Mesendoderm (in vitro differentiated cells): Measurements from ENCODE around the gene FAM110A.
A peak's percentile ranks its signal among the peaks of the same experiment; 100 is the strongest.

Experiments
- DNase-seq: peaks from one replicate; pipeline ENCODE4 v3.0.0; 2013
- H2AK5ac ChIP-seq: 2 replicates; pipeline ENCODE4 v1.6.1; 2013; ENCODE audit warnings: low read length, inconsistent platforms
- H2BK120ac ChIP-seq: 2 replicates; pipeline ENCODE4 v1.6.1; 2013; ENCODE audit warnings: low read depth, mild to moderate bottlenecking, low read length, moderate library complexity, mixed read lengths
- H2BK15ac ChIP-seq: replicated peaks from 2 replicates; pipeline ENCODE4 v1.6.1; 2013; ENCODE audit warnings: low read depth, mild to moderate bottlenecking, moderate library complexity
- H2BK5ac ChIP-seq: 2 replicates; pipeline ENCODE4 v1.6.1; 2013; ENCODE audit warnings: low read length, inconsistent platforms
- H3K18ac ChIP-seq: 2 replicates; pipeline ENCODE4 v1.6.1; 2013; ENCODE audit warnings: mild to moderate bottlenecking, low read length, mixed read lengths
- H3K23ac ChIP-seq: one replicate; pipeline ENCODE4 v1.6.1; 2013; ENCODE audit warnings: low read length
- H3K27ac ChIP-seq: 2 replicates; pipeline ENCODE4 v1.5.1; 2013; ENCODE audit warnings: low read depth, mild to moderate bottlenecking, inconsistent platforms, low read length, moderate library complexity
- H3K27me3 ChIP-seq: 2 replicates; pipeline ENCODE4 v1.6.1; 2013; ENCODE audit warnings: low read length, control low read depth, mild to moderate bottlenecking, inconsistent platforms; ENCODE audit not compliant: insufficient read depth, poor library complexity
- H3K36me3 ChIP-seq: 2 replicates; pipeline ENCODE4 v1.6.1; 2013; ENCODE audit warnings: low read length, inconsistent platforms; ENCODE audit not compliant: control insufficient read depth, insufficient read depth
- H3K4ac ChIP-seq: one replicate; pipeline ENCODE4 v1.6.1; 2013; ENCODE audit warnings: low read depth, mild to moderate bottlenecking, low read length, moderate library complexity
- H3K4me1 ChIP-seq: 2 replicates; pipeline ENCODE4 v1.6.1; 2013; ENCODE audit warnings: low read depth, low read length, inconsistent platforms; ENCODE audit not compliant: control insufficient read depth
- H3K4me2 ChIP-seq: 2 replicates; pipeline ENCODE4 v1.6.1; 2013; ENCODE audit warnings: low read length
- H3K4me3 ChIP-seq: 2 replicates; pipeline ENCODE4 v1.5.1; 2013; ENCODE audit warnings: mild to moderate bottlenecking, low read length
- H3K56ac ChIP-seq: one replicate; pipeline ENCODE4 v1.6.1; 2013; ENCODE audit warnings: low read length
- H3K79me1 ChIP-seq: 2 replicates; pipeline ENCODE4 v1.6.1; 2013; ENCODE audit warnings: low read length, inconsistent platforms
- H3K79me2 ChIP-seq: 2 replicates; pipeline ENCODE4 v1.6.1; 2013; ENCODE audit warnings: mild to moderate bottlenecking, low read length; ENCODE audit not compliant: control insufficient read depth, insufficient read depth
- H3K9ac ChIP-seq: 2 replicates; pipeline ENCODE4 v1.6.1; 2013; ENCODE audit warnings: low read length, inconsistent platforms
- H4K5ac ChIP-seq: one replicate; pipeline ENCODE4 v1.6.1; 2013; ENCODE audit warnings: low read length
- H4K8ac ChIP-seq: one replicate; pipeline ENCODE4 v1.6.1; 2013; ENCODE audit warnings: low read depth, mild to moderate bottlenecking, control low read depth, low read length, moderate library complexity
- WGBS: extraction: QIAGEN DNeasy Blood & Tissue Kit; methylation state at CpG from one replicate; pipeline ENCODE4 v1.1.7; 2013; ENCODE audit warnings: low lambda C conversion rate, missing lambda C conversion rate; ENCODE audit not compliant: insufficient coverage; ENCODE audit errors: extremely low coverage; 5-methylcytosine and 5-hydroxymethylcytosine counted together

Gene FAM110A

DNA sequence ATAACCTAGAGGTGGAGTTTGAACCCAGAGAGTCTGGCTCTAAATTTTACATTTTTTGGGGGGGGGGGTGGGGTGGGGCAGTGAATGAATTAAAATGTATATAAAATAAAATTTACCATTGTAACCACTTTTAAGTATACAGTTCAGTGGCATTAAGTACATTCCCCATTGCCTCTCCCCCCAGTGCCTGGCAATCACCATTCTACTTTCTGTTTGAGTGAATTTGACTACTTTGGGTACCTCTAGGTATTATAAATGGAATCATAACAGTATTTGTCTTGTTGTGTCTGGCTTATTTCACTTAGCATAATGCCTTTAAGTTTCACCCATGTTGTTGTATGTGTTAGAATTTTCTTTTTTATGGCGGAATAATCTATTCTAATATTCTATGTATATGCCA lies 2.7 kb downstream of the FAM110A start:
- H3K79me1 ChIP-seq = no peaks in the 10 kb centered on the region
- H3K18ac ChIP-seq = no peak overlapping the region
- no peak overlapping the region for H2AK5ac ChIP-seq
- no peak overlapping the region for H3K4ac ChIP-seq
- H2BK5ac ChIP-seq = no peak overlapping the region
- H4K8ac ChIP-seq = no peak overlapping the region
- H3K4me2 ChIP-seq = no peak overlapping the region
- peaks cover 2% of the 10 kb centered on the region for H3K4me1 ChIP-seq
- H2BK120ac ChIP-seq = no peak overlapping the region
- no peaks in the 10 kb centered on the region for H3K79me2 ChIP-seq
- H2BK15ac ChIP-seq = no peak overlapping the region
- no peak overlapping the region for H3K23ac ChIP-seq
- no peak overlapping the region for H3K9ac ChIP-seq
- no peak for DNase-seq
- H3K27me3 ChIP-seq = no peaks in the 10 kb centered on the region
- no peak overlapping the region for H3K4me3 ChIP-seq
- no peak overlapping the region for H4K5ac ChIP-seq
- WGBS = no CpG with 5 or more reads among the region's 1 CpG
- H3K36me3 ChIP-seq = no peaks in the 10 kb centered on the region
- H3K27ac ChIP-seq = no peak overlapping the region
- H3K56ac ChIP-seq = no peak overlapping the region

DNA sequence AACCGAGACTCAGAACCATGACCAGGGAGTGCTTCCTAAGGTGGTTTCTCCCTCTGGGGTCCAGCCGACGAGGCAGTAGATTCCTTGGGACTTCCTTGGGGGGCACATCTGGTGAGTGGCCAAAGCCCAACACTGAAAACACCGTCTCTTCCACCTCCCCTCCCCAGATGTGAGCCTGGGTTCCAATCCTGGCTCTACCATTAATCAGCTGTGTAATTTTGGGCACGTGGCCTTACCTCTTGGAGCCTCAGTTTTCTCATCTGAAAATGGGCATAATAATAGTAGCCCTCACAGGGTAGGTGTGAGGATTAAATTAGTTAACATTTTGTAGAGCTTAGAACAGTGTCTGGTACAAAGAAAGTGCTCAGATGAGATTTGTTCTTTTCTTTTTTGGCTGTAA lies 5.5 kb downstream of the FAM110A start:
- DNase-seq = no peak
- Histone ChIP-seq H3K23ac (no peak overlapping the region), H2BK5ac (no peak overlapping the region), H4K5ac (no peak overlapping the region), H3K27ac (no peak overlapping the region), H3K79me2 (no peaks in the 10 kb centered on the region), H4K8ac (no peak overlapping the region), H3K4me3 (no peak overlapping the region), H3K27me3 (no peaks in the 10 kb centered on the region), H3K36me3 (no peaks in the 10 kb centered on the region), H2BK15ac (no peak overlapping the region), H3K9ac (no peak overlapping the region), H3K56ac (no peak overlapping the region), H3K79me1 (no peaks in the 10 kb centered on the region), H3K4me1 (peaks cover 5% of the 10 kb centered on the region), H3K4ac (no peak overlapping the region), H3K18ac (no peak overlapping the region), H2AK5ac (no peak overlapping the region), H2BK120ac (no peak overlapping the region), H3K4me2 (no peak overlapping the region)
- WGBS = no CpG with 5 or more reads among the region's 5 CpGs

DNA sequence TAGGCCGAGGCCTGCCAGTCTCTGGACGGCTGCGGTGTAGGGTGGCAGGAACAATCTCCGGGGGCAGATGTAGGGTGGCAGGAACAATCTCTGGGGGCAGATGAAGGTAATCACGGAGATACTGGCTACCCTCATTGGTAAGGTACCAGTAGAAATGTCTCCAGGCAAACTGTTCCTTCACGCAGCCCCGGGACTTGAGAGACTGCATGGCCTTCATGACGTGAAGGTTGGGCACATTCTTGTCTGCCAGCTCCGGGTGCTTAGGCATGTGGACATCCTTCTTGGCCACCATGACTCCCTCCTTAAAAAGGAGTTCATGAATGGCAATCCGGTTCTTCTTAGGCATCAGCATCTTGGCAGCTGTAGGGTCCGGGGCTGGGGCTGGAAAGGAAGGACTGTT lies 6.1 kb downstream of the FAM110A start:
- H2BK120ac ChIP-seq = no peak overlapping the region
- no peak overlapping the region for H3K4me2 ChIP-seq
- H3K79me2 ChIP-seq = no peaks in the 10 kb centered on the region
- H3K56ac ChIP-seq = no peak overlapping the region
- H3K4me3 ChIP-seq = no peak overlapping the region
- peaks cover 4% of the 10 kb centered on the region for H3K4me1 ChIP-seq
- no peak overlapping the region for H3K9ac ChIP-seq
- H3K23ac ChIP-seq = no peak overlapping the region
- H3K4ac ChIP-seq = no peak overlapping the region
- H3K27ac ChIP-seq = no peak overlapping the region
- no CpG with 5 or more reads among the region's 11 CpGs for WGBS
- no peak overlapping the region for H4K5ac ChIP-seq
- H2BK5ac ChIP-seq = no peak overlapping the region
- no peak overlapping the region for H4K8ac ChIP-seq
- H2BK15ac ChIP-seq = no peak overlapping the region
- no peak for DNase-seq
- H3K18ac ChIP-seq = no peak overlapping the region
- H2AK5ac ChIP-seq = no peak overlapping the region
- no peaks in the 10 kb centered on the region for H3K27me3 ChIP-seq
- H3K36me3 ChIP-seq = no peaks in the 10 kb centered on the region
- no peaks in the 10 kb centered on the region for H3K79me1 ChIP-seq

DNA sequence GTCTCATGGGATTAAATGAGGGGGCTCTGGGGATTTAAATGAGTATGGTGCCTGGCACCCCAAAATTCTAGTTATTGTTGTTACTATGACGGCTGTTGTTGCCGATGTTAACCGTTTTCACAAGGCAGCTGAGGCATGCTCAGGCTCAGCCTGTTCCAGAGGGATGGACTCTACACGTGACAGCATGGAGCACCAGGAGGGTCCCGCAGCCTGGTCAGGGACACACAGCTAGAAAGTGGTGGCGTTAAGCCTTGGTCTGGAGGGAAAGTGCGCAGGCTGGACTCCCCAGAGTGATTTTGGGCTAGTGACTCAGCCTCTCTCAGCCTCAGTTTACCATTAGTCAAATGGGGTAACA lies 7.0 kb downstream of the FAM110A start:
- H3K27me3 ChIP-seq = no peaks in the 10 kb centered on the region
- DNase-seq = no peak
- no peak overlapping the region for H3K23ac ChIP-seq
- H3K9ac ChIP-seq = no peak overlapping the region
- no peak overlapping the region for H3K4me2 ChIP-seq
- no peak overlapping the region for H2BK5ac ChIP-seq
- no peak overlapping the region for H3K4ac ChIP-seq
- H3K79me2 ChIP-seq = no peaks in the 10 kb centered on the region
- no CpG with 5 or more reads among the region's 7 CpGs for WGBS
- H2BK15ac ChIP-seq = no peak overlapping the region
- H3K79me1 ChIP-seq = no peaks in the 10 kb centered on the region
- no peak overlapping the region for H3K4me3 ChIP-seq
- H3K4me1 ChIP-seq = peaks cover 4% of the 10 kb centered on the region
- no peak overlapping the region for H4K5ac ChIP-seq
- no peaks in the 10 kb centered on the region for H3K36me3 ChIP-seq
- no peak overlapping the region for H4K8ac ChIP-seq
- no peak overlapping the region for H2AK5ac ChIP-seq
- no peak overlapping the region for H2BK120ac ChIP-seq
- no peak overlapping the region for H3K56ac ChIP-seq
- no peak overlapping the region for H3K18ac ChIP-seq
- H3K27ac ChIP-seq = no peak overlapping the region

DNA sequence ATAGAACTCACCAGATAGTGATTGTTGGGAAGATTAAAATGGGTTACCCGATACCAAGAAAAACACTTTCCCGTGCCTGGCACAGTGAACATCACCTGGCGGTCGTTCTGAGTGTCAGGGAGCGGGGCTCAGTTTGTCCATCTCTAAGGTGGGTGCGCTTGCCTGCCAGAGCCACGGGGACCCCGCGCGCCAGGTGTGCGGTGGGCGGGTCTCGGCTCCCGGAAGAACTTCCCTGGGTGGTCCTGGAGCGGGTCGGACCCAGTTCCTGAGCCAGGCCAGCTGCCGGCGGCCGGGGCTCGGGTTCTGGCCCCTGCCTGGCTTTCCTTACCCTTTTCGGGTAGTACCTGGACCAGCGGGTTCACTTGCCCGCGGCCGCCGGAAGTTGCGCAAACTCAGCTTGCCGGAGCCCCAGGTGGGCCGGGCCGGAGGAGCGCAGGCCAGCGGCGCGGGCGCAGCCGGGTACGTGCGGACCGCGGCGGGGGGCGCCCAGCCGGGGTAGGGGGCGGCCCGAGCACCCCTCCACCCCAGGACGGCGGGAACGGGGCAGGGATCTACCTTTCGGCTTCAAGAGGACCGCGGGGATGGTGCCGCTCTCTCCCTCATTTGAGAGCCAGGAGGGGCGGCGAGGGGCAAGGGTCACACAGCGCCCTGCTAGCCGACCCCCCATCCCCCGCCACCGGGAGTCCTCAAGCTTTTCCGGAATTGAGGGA lies 7.5 kb downstream of the FAM110A start:
- Histone ChIP-seq H3K4me3 (peak overlapping the region; percentile 29), H2AK5ac (no peak overlapping the region), H4K5ac (no peak overlapping the region), H2BK5ac (no peak overlapping the region), H3K9ac (peak overlapping the region; percentile 72), H3K18ac (peak overlapping the region; percentile 62), H3K4me1 (peaks cover 4% of the 10 kb centered on the region), H3K56ac (peak overlapping the region; percentile 86), H3K27me3 (no peaks in the 10 kb centered on the region), H3K23ac (no peak overlapping the region), H3K4me2 (peak overlapping the region; percentile 90), H2BK15ac (no peak overlapping the region), H3K27ac (no peak overlapping the region), H3K79me1 (no peaks in the 10 kb centered on the region), H3K79me2 (no peaks in the 10 kb centered on the region), H4K8ac (no peak overlapping the region), H3K36me3 (no peaks in the 10 kb centered on the region), H2BK120ac (no peak overlapping the region), H3K4ac (peak overlapping the region; percentile 44)
- DNase-seq = peak; percentile 41
- no CpG with 5 or more reads among the region's 59 CpGs for WGBS
